H1 (cell line): ENCODE results near the gene C2orf76. TPM values are rescaled to one million over a fixed set of nuclear protein-coding genes. Genes with fewer than 3 reads are reported as not detected.

Experiments used
- CTCF ChIA-PET: fragments of 300-600 bp; sonication (Branson Sonifier 250); formaldehyde crosslinking; loops from one replicate; lab custom pipeline; 2021; ENCODE audit not compliant: partially characterized antibody; lab: Charles Lee
- POLR2A ChIA-PET: fragments of 300-600 bp; sonication (Branson Sonifier 250); formaldehyde crosslinking; loops from one replicate; lab custom pipeline; 2021; ENCODE audit warnings: inconsistent platforms; ENCODE audit not compliant: partially characterized antibody; lab: Charles Lee
- DNase-seq, 2 experiments: peaks; one replicate each; pipeline versions ENCODE4 v3.0.0 to v3.0.0-alpha.2; 2010 to 2022; ENCODE audit warnings: low spot score in 2 of 2, low read depth in 1 of 2, mixed read lengths in 1 of 2
- FAIRE-seq: peaks from 2 replicates; lab custom pipeline; 2011; peaks lifted over from hg19 to GRCh38; lab: Jason Lieb, UNC
- H2AFZ ChIP-seq: 2 replicates; pipeline ENCODE4 v1.8.1; 2012; ENCODE audit warnings: low read length, inconsistent platforms
- H2AK5ac ChIP-seq: 2 replicates; pipeline ENCODE4 v1.6.1; 2013; ENCODE audit warnings: low read depth, low read length
- H2BK120ac ChIP-seq: replicated peaks from 2 replicates; pipeline ENCODE3; 2013; ENCODE audit warnings: low read depth, low read length, inconsistent platforms
- H2BK12ac ChIP-seq: 2 replicates; pipeline ENCODE4 v1.6.1; 2013; ENCODE audit warnings: low read depth, low read length
- H2BK15ac ChIP-seq: 2 replicates; pipeline ENCODE4 v1.6.1; 2013; ENCODE audit warnings: low read length
- H2BK20ac ChIP-seq: 2 replicates; pipeline ENCODE4 v1.6.1; 2013; ENCODE audit warnings: low read length
- H2BK5ac ChIP-seq: 2 replicates; pipeline ENCODE4 v1.6.1; 2013; ENCODE audit warnings: low read depth, low read length
- H3K14ac ChIP-seq: 2 replicates; pipeline ENCODE4 v1.6.1; 2013; ENCODE audit warnings: inconsistent platforms; ENCODE audit not compliant: insufficient read length
- H3K18ac ChIP-seq: 2 replicates; pipeline ENCODE4 v1.6.1; 2013; ENCODE audit warnings: low read length; ENCODE audit errors: extremely low read depth
- H3K23ac ChIP-seq: 2 replicates; pipeline ENCODE4 v1.6.1; 2013; ENCODE audit warnings: inconsistent platforms; ENCODE audit not compliant: insufficient read length
- H3K23me2 ChIP-seq: 2 replicates; pipeline ENCODE4 v1.6.1; 2013; ENCODE audit warnings: low read depth, low read length
- H3K27ac ChIP-seq: 2 replicates; pipeline ENCODE4 v1.6.1; 2011; ENCODE audit warnings: low read depth, low read length, inconsistent platforms
- H3K27me3 ChIP-seq, 4 experiments: replicated peaks in 1 of 4; 1 replicate in 1 of 4; 2 replicates in 3 of 4; pipeline versions ENCODE4 v1.6.1 to v1.8.1; 2011 to 2013; ENCODE audit warnings: low read length in 3 of 4, mild to moderate bottlenecking in 3 of 4, inconsistent platforms in 2 of 4, mixed read lengths in 2 of 4, moderate library complexity in 1 of 4; ENCODE audit not compliant: control insufficient read depth in 3 of 4, insufficient read depth in 3 of 4; ENCODE audit errors: extremely low read depth in 1 of 4
- H3K36me3 ChIP-seq, 4 experiments: 2 replicates each; pipeline versions ENCODE4 v1.6.1 to v1.8.1; 2011 to 2013; ENCODE audit warnings: mild to moderate bottlenecking in 4 of 4, low read length in 3 of 4, moderate library complexity in 2 of 4, control low read depth in 1 of 4, inconsistent platforms in 1 of 4; ENCODE audit not compliant: insufficient read depth in 4 of 4, control insufficient read depth in 2 of 4
- H3K4ac ChIP-seq: replicated peaks from 2 replicates; pipeline ENCODE3; 2013; ENCODE audit warnings: low read length, low read depth, mixed read lengths, inconsistent platforms; ENCODE audit not compliant: insufficient read length
- H3K4me1 ChIP-seq, 4 experiments: replicated peaks in 1 of 4; 1 replicate in 1 of 4; 2 replicates in 3 of 4; pipeline versions ENCODE4 v1.6.1 to v1.8.1; 2011 to 2013; ENCODE audit warnings: low read length in 3 of 4, inconsistent platforms in 2 of 4, mixed read lengths in 1 of 4; ENCODE audit not compliant: insufficient read depth in 4 of 4, control insufficient read depth in 3 of 4
- H3K4me2 ChIP-seq, 2 experiments: 2 replicates each; pipeline versions ENCODE4 v1.6.1 to v1.8.1; 2011 to 2013; ENCODE audit warnings: low read depth in 2 of 2, low read length in 2 of 2, control low read depth in 1 of 2, inconsistent platforms in 1 of 2, mild to moderate bottlenecking in 1 of 2; ENCODE audit not compliant: insufficient read depth in 1 of 2
- H3K4me3 ChIP-seq, 4 experiments: fragments of 200-600, 300-600 bp in 1 of 4; sonication (generic), shearing (Covaris generic), sonication (Bioruptor Twin) in 1 of 4; 2 replicates each; pipeline versions ENCODE4 v1.5.1 to v1.8.1; 2011 to 2016; ENCODE audit warnings: low read length in 4 of 4, low read depth in 3 of 4, control low read depth in 2 of 4, inconsistent platforms in 2 of 4, mild to moderate bottlenecking in 2 of 4, mixed read lengths in 1 of 4, moderate library complexity in 1 of 4; ENCODE audit not compliant: insufficient read depth in 2 of 4; ENCODE audit errors: extremely low read depth in 1 of 4
- H3K56ac ChIP-seq: replicated peaks from 2 replicates; pipeline ENCODE3; 2013; ENCODE audit warnings: low read depth, mild to moderate bottlenecking, mixed read lengths, low read length, inconsistent platforms; ENCODE audit not compliant: insufficient read length
- H3K79me1 ChIP-seq: 2 replicates; pipeline ENCODE4 v1.6.1; 2013; ENCODE audit warnings: low read depth, low read length, control low read depth
- H3K79me2 ChIP-seq, 2 experiments: 2 replicates each; pipeline versions ENCODE4 v1.6.1 to v1.8.1; 2012 to 2013; ENCODE audit warnings: low read length in 2 of 2, mild to moderate bottlenecking in 2 of 2, inconsistent platforms in 1 of 2; ENCODE audit not compliant: insufficient read depth in 2 of 2, control insufficient read depth in 1 of 2
- H3K9ac ChIP-seq, 4 experiments: replicated peaks in 1 of 4; 1 replicate in 1 of 4; 2 replicates in 3 of 4; pipeline versions ENCODE4 v1.6.1 to v1.8.1; 2011 to 2013; ENCODE audit warnings: low read depth in 3 of 4, low read length in 3 of 4, control low read depth in 2 of 4, mild to moderate bottlenecking in 2 of 4, moderate library complexity in 2 of 4, inconsistent platforms in 1 of 4; ENCODE audit errors: extremely low read depth in 1 of 4
- H3K9me3 ChIP-seq, 2 experiments: 2 replicates each; pipeline versions ENCODE4 v1.6.1 to v1.8.1; 2012 to 2013; ENCODE audit warnings: mild to moderate bottlenecking in 2 of 2, moderate library complexity in 2 of 2, control low read depth in 1 of 2, inconsistent platforms in 1 of 2, low read depth in 1 of 2, low read length in 1 of 2, mixed read lengths in 1 of 2; ENCODE audit not compliant: insufficient read depth in 2 of 2
- H4K20me1 ChIP-seq, 2 experiments: replicated peaks in 1 of 2; 2 replicates each; pipeline versions ENCODE3 to v1.8.1; 2011 to 2013; ENCODE audit warnings: inconsistent platforms in 2 of 2, low read length in 2 of 2, mild to moderate bottlenecking in 1 of 2; ENCODE audit not compliant: insufficient read depth in 2 of 2, control insufficient read depth in 1 of 2
- H4K5ac ChIP-seq: 2 replicates; pipeline ENCODE4 v1.6.1; 2013; ENCODE audit warnings: low read length, low read depth, mixed read lengths, inconsistent platforms; ENCODE audit not compliant: insufficient read length
- H4K8ac ChIP-seq: 2 replicates; pipeline ENCODE4 v1.8.0; 2013; ENCODE audit warnings: mild to moderate bottlenecking, moderate library complexity, low read length, inconsistent platforms; ENCODE audit not compliant: insufficient read depth; ENCODE audit errors: extremely low read depth
- H4K91ac ChIP-seq: replicated peaks from 2 replicates; pipeline ENCODE3; 2013; ENCODE audit warnings: low read length, mixed read lengths, inconsistent platforms; ENCODE audit not compliant: insufficient read length
- BCL11A ChIP-seq, 2 experiments: IDR thresholded peaks; one replicate each; pipeline ENCODE4 v1.6.1; 2011; ENCODE audit warnings: low read depth in 2 of 2, low read length in 2 of 2, mild to moderate bottlenecking in 2 of 2
- CREB1 ChIP-seq: IDR thresholded peaks from 2 replicates; pipeline ENCODE4 v1.6.1; 2012; ENCODE audit warnings: inconsistent platforms
- CTCF ChIP-seq, 3 experiments: IDR thresholded peaks; 1 replicate in 2 of 3; 2 replicates in 1 of 3; pipeline versions ENCODE4 v1.5.1 to v1.6.1; 2011; ENCODE audit warnings: low read length in 3 of 3, mild to moderate bottlenecking in 3 of 3, inconsistent platforms in 2 of 3, low read depth in 1 of 3, moderate library complexity in 1 of 3; ENCODE audit not compliant: insufficient read depth in 1 of 3; ENCODE audit errors: control extremely low read depth in 1 of 3
- JUN ChIP-seq: IDR thresholded peaks from 2 replicates; pipeline ENCODE4 v1.6.1; 2011; ENCODE audit warnings: low read depth, mild to moderate bottlenecking, improper control_type of control experiment, low read length
- KDM5A ChIP-seq: fragments of 200-600 bp; IDR thresholded peaks from 2 replicates; pipeline ENCODE4 v1.7.1; 2012; ENCODE audit warnings: mild to moderate bottlenecking, low read length, inconsistent platforms, mixed read lengths
- RNF2 ChIP-seq: fragments of 200-900, 300-1000 bp; sonication (generic); IDR thresholded peaks from 2 replicates; pipeline ENCODE4 v1.7.1; 2016; ENCODE audit warnings: borderline replicate concordance, low read depth, mild to moderate bottlenecking, antibody characterized with exemption, low read length; ENCODE audit not compliant: poor library complexity, severe bottlenecking; ENCODE audit errors: missing control alignments
- TBP ChIP-seq: IDR thresholded peaks from 2 replicates; pipeline ENCODE4 v1.6.1; 2011; ENCODE audit warnings: low read depth, low read length, improper control_type of control experiment
- TCF12 ChIP-seq: IDR thresholded peaks from 2 replicates; pipeline ENCODE4 v1.6.1; 2011; ENCODE audit warnings: low read depth, mild to moderate bottlenecking, low read length
- TEAD4 ChIP-seq: IDR thresholded peaks from 2 replicates; pipeline ENCODE4 v1.6.1; 2012; ENCODE audit warnings: low read depth, low read length, inconsistent platforms, mixed read lengths
- WGBS, 2 experiments: shearing (Covaris generic) in 1 of 2; methylation state at CpG; one replicate each; pipeline versions ENCODE4 v1.1.6 to v1.1.7; 2013 to 2015; ENCODE audit warnings: low lambda C conversion rate in 2 of 2, mixed read lengths in 2 of 2, inconsistent platforms in 1 of 2, low coverage in 1 of 2, missing lambda C conversion rate in 1 of 2; ENCODE audit not compliant: insufficient replicate concordance in 2 of 2, insufficient coverage in 1 of 2, insufficient read length in 1 of 2; ENCODE audit errors: extremely low coverage in 1 of 2, missing lambda C conversion rate in 1 of 2; 5-methylcytosine and 5-hydroxymethylcytosine counted together
- polyA plus RNA-seq, 7 experiments: library from polyadenylated mRNA; depleted of rRNA in 3 of 7; stranded (reverse) in 5 of 7; unstranded in 2 of 7; fragments of >200 nt in 5 of 7; fragments of 200-250 nt in 2 of 7; gene quantifications; 1 replicate in 5 of 7; 2 replicates in 1 of 7; 4 replicates in 1 of 7; pipeline versions ENCODE4 v1.2.1 to v1.2.3, GENCODE V29; 2011 to 2013; ENCODE audit warnings: missing spikeins in 2 of 7, mixed read lengths in 2 of 7
- total RNA-seq: library from RNA; stranded (reverse); fragmentation: NEBNext Ultra II Directional; extraction: Animal tissue kit (Norgen Biotek cat#: 25700); gene quantifications from 2 replicates; pipeline ENCODE4 v1.2.1, GENCODE V29; 2021

Gene C2orf76
- total and polyA plus RNA-seq, 2 of the 8 experiments (the other 6 are each of a cell fraction or from before 2014, with no cell fraction given) = 4.4 to 5.0 TPM

- no peaks in the 10 kb centered on the region for H3K9me3 ChIP-seq
- CTCF ChIA-PET = interaction anchor here (0.6 to 21.3 kb wide), 17 partner anchors 12 to 885 kb away, joined by 3 to 411 read pairs (median 4); no protein-coding TSS in a partner anchor
- no peaks in the 10 kb centered on the region for H3K4me1 ChIP-seq
- H3K56ac ChIP-seq = no peak overlapping the region
- no peak overlapping the region for H4K91ac ChIP-seq
- H3K18ac ChIP-seq = no peak overlapping the region
- no peaks in the 10 kb centered on the region for H3K79me1 ChIP-seq
- no peak overlapping the region for H3K27ac ChIP-seq
- POLR2A ChIA-PET = interaction anchor here (0.7 kb wide), 1 partner anchor 27 kb away, joined by 3 read pairs; no protein-coding TSS in a partner anchor
- no peak overlapping the region for H3K4ac ChIP-seq
- H2BK5ac ChIP-seq = no peak overlapping the region
- H3K23ac ChIP-seq = no peak overlapping the region
- no peak overlapping the region for H2BK120ac ChIP-seq
- no peak overlapping the region for H2BK12ac ChIP-seq
- DNase-seq (peak in 1 of 2 experiments; percentile 69), FAIRE-seq (peak; percentile 88)
- no peak overlapping the region for H2BK15ac ChIP-seq
- no peak overlapping the region for H4K8ac ChIP-seq
- no peak overlapping the region for H2AFZ ChIP-seq
- H2AK5ac ChIP-seq = no peak overlapping the region
- H3K36me3 ChIP-seq = no peaks in the 10 kb centered on the region
- H3K79me2 ChIP-seq = no peaks in the 10 kb centered on the region
- WGBS, 2 experiments = 80% methylated on average over 7 of the region's 7 CpGs; no CpG with 5 or more reads in 1 of the 2 experiments
- no peaks in the 10 kb centered on the region for H4K20me1 ChIP-seq
- no peak overlapping the region for H3K9ac ChIP-seq
- H3K4me3 ChIP-seq = no peak overlapping the region
- no peak overlapping the region for H4K5ac ChIP-seq
- H3K23me2 ChIP-seq = no peaks in the 10 kb centered on the region
- no peak overlapping the region for H3K14ac ChIP-seq
- no peak overlapping the region for H3K4me2 ChIP-seq
- no peak overlapping the region for H2BK20ac ChIP-seq
- H3K27me3 ChIP-seq = no peaks in the 10 kb centered on the region
- TF ChIP-seq TBP (no peak), CTCF (IDR thresholded peaks at IDR 0.05; ENCODE audit: control extremely low read depth in 1 of 3, insufficient read depth in 1 of 3, low read depth in 1 of 3, low read length in 3 of 3) (peak; percentile 53 to 89 (median 73)), KDM5A (no peak), CREB1 (no peak), JUN (no peak), RNF2 (no peak), BCL11A (IDR thresholded peaks at IDR 0.05; ENCODE audit: low read depth in 2 of 2, low read length in 2 of 2) (no peak), TCF12 (no peak), TEAD4 (peak; percentile 65; the same call in 1 of the 2 replicates)
These were observed 41.0 kb upstream of the C2orf76 start for GRCh38 chr2:119407430-119408220.
